ENCODE results near the gene RAX. TPM values are rescaled to one million over a fixed set of nuclear protein-coding genes. Genes with fewer than 3 reads are reported as not detected.

The RAX gene
- total RNA-seq, 1 experiment from 2014 or later = 0.94 TPM

- no peak for TF ChIP-seq ZNF512 (CRISPR knock-in tag; IDR thresholded peaks at IDR 0.05; ENCODE audit: borderline replicate concordance)
- TF ChIP-seq NR3C1 (CRISPR knock-in tag; conservative IDR thresholded peaks at IDR 0.05; ENCODE audit: low read depth) = no peak
- TF ChIP-seq TEAD4 (CRISPR knock-in tag; IDR thresholded peaks at IDR 0.05) = no peak
- no peak for TF ChIP-seq FOXP4 (CRISPR knock-in tag; IDR thresholded peaks at IDR 0.05)
- TF ChIP-seq TCF7 (CRISPR knock-in tag; IDR thresholded peaks at IDR 0.05; ENCODE audit: low read depth) = no peak
Observed at GRCh38 chr18:59231114-59231513, 42.1 kb downstream of the RAX start (continued).

- no peak overlapping the region for H3K27ac Mint-ChIP-seq
- H3K27me3 Mint-ChIP-seq (ENCODE audit: low read depth) = peaks cover 72% of the 10 kb centered on the region
- POLR2A ChIA-PET = interaction anchor here (0.5 to 0.7 kb wide), 2 partner anchors 10 to 312 kb away, joined by 3 to 4 read pairs; partner anchors contain the start of gene GRP
Observed at GRCh38 chr18:59229701-59230443, 43.4 kb downstream of the RAX start.

More at GRCh38 chr18:59229701-59230443, 43.4 kb downstream of the RAX start:
- H3K36me3 Mint-ChIP-seq = no peaks in the 10 kb centered on the region
- H3K4me1 Mint-ChIP-seq = 0 out of 2 replicates have a peak, but pooled peaks cover 3% of the 10 kb centered on the region
- no peak overlapping the region for H3K4me3 Mint-ChIP-seq
- CTCF ChIA-PET = interaction anchor here (0.8 to 1.5 kb wide), 5 partner anchors 9 to 173 kb away, joined by 3 to 4 read pairs (median 3); partner anchors contain the start of gene GRP
- peaks cover 3% of the 10 kb centered on the region; the same call in 1 of the 2 replicates for H3K9me3 Mint-ChIP-seq
- no peak for ATAC-seq
- TF ChIP-seq ZBTB43 (CRISPR knock-in tag; IDR thresholded peaks at IDR 0.05) = no peak
- no peak for TF ChIP-seq ZNF232 (CRISPR knock-in tag; IDR thresholded peaks at IDR 0.05)
- no peak for TF ChIP-seq GABPB1 (CRISPR knock-in tag; IDR thresholded peaks at IDR 0.05)
- no peak for TF ChIP-seq ATF2 (CRISPR knock-in tag; IDR thresholded peaks at IDR 0.05; ENCODE audit: borderline replicate concordance, low read depth)
- TF ChIP-seq ZNF219 (CRISPR knock-in tag; IDR thresholded peaks at IDR 0.05; ENCODE audit: borderline replicate concordance) = no peak
- no peak for TF ChIP-seq ZNF317 (CRISPR knock-in tag; IDR thresholded peaks at IDR 0.05; ENCODE audit: borderline replicate concordance, low read depth)
- TF ChIP-seq ZNF263 (CRISPR knock-in tag; IDR thresholded peaks at IDR 0.05; ENCODE audit: low read depth) = no peak
- TF ChIP-seq ZMAT4 (CRISPR knock-in tag; IDR thresholded peaks at IDR 0.05) = no peak
- no peak for TF ChIP-seq ZNF512 (CRISPR knock-in tag; IDR thresholded peaks at IDR 0.05; ENCODE audit: borderline replicate concordance)
- TF ChIP-seq USF2 (CRISPR knock-in tag; IDR thresholded peaks at IDR 0.05) = no peak
- DNase-seq (ENCODE audit: low spot score) = no peak
